GM12878 (cell line): Measurements from ENCODE around the gene MYL3. TPM values are rescaled to one million over a fixed set of nuclear protein-coding genes. Genes with fewer than 3 reads are reported as not detected.

ENCODE experiments used
- ATAC-seq: fragments of 200-7000 bp; cut with Tn5 transposase; 3 replicates; pipeline ENCODE4 v1.9.1; 2020; ENCODE audit warnings: mild to moderate bottlenecking, moderate library complexity
- BruUV-seq: library from RNA; stranded (reverse); fragments of 400-500 nt; replicated peaks from 2 replicates; lab custom pipeline; 2021; lab: Mats Ljungman, UMichigan
- CTCF ChIA-PET: fragments of 300-600 bp; sonication (Branson Sonifier 250); formaldehyde crosslinking; extraction: SDS; loops from one replicate; lab custom pipeline; 2021; ENCODE audit warnings: inconsistent platforms; lab: Yijun Ruan, JAX
- POLR2A ChIA-PET: fragments of 350-600 bp; formaldehyde crosslinking; extraction: SDS; loops from one replicate; lab custom pipeline; 2021; ENCODE audit warnings: inconsistent platforms; lab: Charles Lee
- RAD21 ChIA-PET: fragments of 300-600 bp; sonication (Branson Sonifier 250); formaldehyde crosslinking; loops from one replicate; lab custom pipeline; 2023; ENCODE audit warnings: antibody characterized with exemption; ENCODE audit not compliant: unreplicated experiment; lab: Charles Lee
- SMC1A ChIA-PET: fragments of 300-600 bp; sonication (Branson Sonifier 250); formaldehyde crosslinking; loops from one replicate; lab custom pipeline; 2023; ENCODE audit not compliant: unreplicated experiment, uncharacterized antibody; lab: Charles Lee
- DNase-seq: peaks from one replicate; pipeline ENCODE4 v3.0.0-alpha.2; 2011; ENCODE audit warnings: low read depth, low spot score
- FAIRE-seq: peaks from 3 replicates; lab custom pipeline; 2011; peaks lifted over from hg19 to GRCh38; lab: Jason Lieb, UNC
- H2AFZ ChIP-seq: 2 replicates; pipeline ENCODE4 v1.6.0; 2011; ENCODE audit warnings: low read depth, low read length, control low read depth; ENCODE audit not compliant: control insufficient read depth
- H3K27ac ChIP-seq: 2 replicates; pipeline ENCODE4 v1.5.1; 2011; ENCODE audit warnings: control low read depth; ENCODE audit not compliant: control insufficient read depth, insufficient read depth
- H3K27me3 ChIP-seq, 2 experiments: replicated peaks in 1 of 2; 2 replicates each; pipeline versions ENCODE4 v1.6.0 to v1.6.1; 2011; ENCODE audit warnings: low read length in 1 of 2; ENCODE audit not compliant: control insufficient read depth in 2 of 2, insufficient read depth in 2 of 2
- H3K36me3 ChIP-seq, 2 experiments: 2 replicates each; pipeline ENCODE4 v1.5.1; 2011; ENCODE audit warnings: low read length in 1 of 2; ENCODE audit not compliant: control insufficient read depth in 2 of 2, insufficient read depth in 2 of 2
- H3K4me1 ChIP-seq: 2 replicates; pipeline ENCODE4 v1.6.1; 2011; ENCODE audit warnings: mild to moderate bottlenecking, low read length, moderate library complexity, mixed read lengths; ENCODE audit not compliant: control insufficient read depth, insufficient read depth
- H3K4me2 ChIP-seq: 2 replicates; pipeline ENCODE4 v1.6.0; 2011; ENCODE audit warnings: control low read depth; ENCODE audit not compliant: control insufficient read depth, insufficient read depth
- H3K4me3 ChIP-seq: fragments of 200-600 bp; sonication (generic); 2 replicates; pipeline ENCODE4 v1.5.1; 2016
- H3K79me2 ChIP-seq: 2 replicates; pipeline ENCODE4 v1.6.0; 2011; ENCODE audit warnings: low read length; ENCODE audit not compliant: control insufficient read depth, insufficient read depth
- H3K9ac ChIP-seq: 2 replicates; pipeline ENCODE4 v1.8.0; 2011; ENCODE audit warnings: low read length, control low read depth, mixed read lengths; ENCODE audit not compliant: control insufficient read depth, insufficient read depth
- H3K9me3 ChIP-seq: replicated peaks from 3 replicates; pipeline ENCODE4 v1.5.1; 2011; ENCODE audit warnings: mild to moderate bottlenecking, low read length; ENCODE audit not compliant: control insufficient read depth, insufficient read depth
- H4K20me1 ChIP-seq: 2 replicates; pipeline ENCODE4 v1.6.0; 2011; ENCODE audit not compliant: control insufficient read depth, insufficient read depth
- ASH2L ChIP-seq: fragments of 300-600, 200-600 bp; sonication (generic); IDR thresholded peaks from 2 replicates; pipeline ENCODE4 v1.6.1; 2017; ENCODE audit warnings: low read depth, mild to moderate bottlenecking, borderline replicate concordance
- BMI1 ChIP-seq: fragments of 450-650 bp; IDR thresholded peaks from 2 replicates; pipeline ENCODE4 v1.6.1; 2016; ENCODE audit warnings: mild to moderate bottlenecking, moderate library complexity, borderline replicate concordance
- CBFB ChIP-seq: IDR thresholded peaks from 2 replicates; pipeline ENCODE4 v1.6.1; 2016; ENCODE audit warnings: antibody characterized with exemption, low read depth
- CEBPB ChIP-seq, 2 experiments: fragments of 150-350 bp in 1 of 2; IDR thresholded peaks; 2 replicates each; pipeline ENCODE4 v1.6.1; 2012 to 2014; ENCODE audit warnings: low read depth in 2 of 2, low read length in 2 of 2, borderline replicate concordance in 1 of 2, inconsistent platforms in 1 of 2
- GABPA ChIP-seq: IDR thresholded peaks from 2 replicates; pipeline ENCODE4 v1.6.1; 2014; ENCODE audit warnings: antibody characterized with exemption, low read depth, mild to moderate bottlenecking, inconsistent platforms
- HDAC2 ChIP-seq: fragments of 200-600 bp; sonication (generic); IDR thresholded peaks from 2 replicates; pipeline ENCODE4 v1.6.1; 2017
- IKZF2 ChIP-seq, 2 experiments: fragments of 450-650 bp; IDR thresholded peaks; 2 replicates each; pipeline ENCODE4 v1.6.1; 2017; ENCODE audit warnings: mild to moderate bottlenecking in 2 of 2, moderate library complexity in 2 of 2
- JUNB ChIP-seq: IDR thresholded peaks from 2 replicates; pipeline ENCODE4 v1.6.1; 2016; ENCODE audit warnings: antibody characterized with exemption, mild to moderate bottlenecking
- KAT2A ChIP-seq: conservative IDR thresholded peaks from 2 replicates; pipeline ENCODE4 v1.6.1; 2011; ENCODE audit warnings: low read depth, low read length; ENCODE audit not compliant: control insufficient read depth
- MTA2 ChIP-seq: fragments of 450-650 bp; IDR thresholded peaks from 2 replicates; pipeline ENCODE4 v1.6.1; 2016; ENCODE audit warnings: low read depth, mild to moderate bottlenecking, moderate library complexity
- NR2C1 ChIP-seq: fragments of 450-650 bp; IDR thresholded peaks from 2 replicates; pipeline ENCODE4 v1.6.1; 2017; ENCODE audit warnings: antibody characterized with exemption, mild to moderate bottlenecking, moderate library complexity
- NR2C2 ChIP-seq: IDR thresholded peaks from 2 replicates; pipeline ENCODE4 v1.6.1; 2011; ENCODE audit warnings: borderline replicate concordance, low read depth; ENCODE audit not compliant: control insufficient read depth, insufficient read length
- NR2F1 ChIP-seq: fragments of 450-650 bp; conservative IDR thresholded peaks from 2 replicates; pipeline ENCODE4 v1.6.1; 2017; ENCODE audit warnings: mild to moderate bottlenecking
- PAX8 ChIP-seq: fragments of 450-650 bp; IDR thresholded peaks from 2 replicates; pipeline ENCODE4 v1.6.1; 2017; ENCODE audit warnings: mild to moderate bottlenecking, moderate library complexity
- RBBP5 ChIP-seq: fragments of 200-600 bp; sonication (generic); conservative IDR thresholded peaks from 2 replicates; pipeline ENCODE4 v1.6.1; 2016
- SMC3 ChIP-seq: IDR thresholded peaks from 2 replicates; pipeline ENCODE4 v1.6.1; 2011; ENCODE audit warnings: low read length, improper control_type of control experiment, borderline replicate concordance
- TBL1XR1 ChIP-seq: IDR thresholded peaks from 2 replicates; pipeline ENCODE4 v1.6.1; 2012; ENCODE audit warnings: low read depth, low read length, improper control_type of control experiment
- TCF3 ChIP-seq: IDR thresholded peaks from 2 replicates; pipeline ENCODE4 v1.6.1; 2012; ENCODE audit warnings: low read depth, mild to moderate bottlenecking, low read length, borderline replicate concordance; ENCODE audit not compliant: insufficient read depth
- ZNF274 ChIP-seq: IDR thresholded peaks from one replicate; pipeline ENCODE4 v1.8.0; 2011; ENCODE audit not compliant: insufficient read length, insufficient read depth
- ZNF384 ChIP-seq: IDR thresholded peaks from 2 replicates; pipeline ENCODE4 v1.6.1; 2012; ENCODE audit warnings: low read depth, mild to moderate bottlenecking, low read length, improper control_type of control experiment, borderline replicate concordance
- WGBS: methylation state at CpG from one replicate; pipeline ENCODE4 v1.1.6; 2016; ENCODE audit warnings: low lambda C conversion rate; ENCODE audit not compliant: insufficient replicate concordance, insufficient coverage; ENCODE audit errors: missing lambda C conversion rate; 5-methylcytosine and 5-hydroxymethylcytosine counted together
- in situ Hi-C: fragments of 300-500 bp; cut with MboI; formaldehyde crosslinking; loops from 9 replicates; pipeline ENCODE4 v1.14.3; 2018; ENCODE audit warnings: mixed read lengths
- intact Hi-C: fragments of 100-400 bp; cut with micrococcal nuclease; formaldehyde crosslinking; loops from one replicate; pipeline ENCODE4 v1.14.2; 2022; ENCODE audit not compliant: unreplicated experiment
- polyA plus RNA-seq, 11 experiments: library from polyadenylated mRNA; depleted of rRNA in 4 of 11; unstranded in 6 of 11; stranded (reverse) in 5 of 11; fragments of >200 nt; fragmentation: Nextera tagmentation in 4 of 11; fragmentation: Illumina TruSeq in 1 of 11; extraction: Ambion mirVana in 4 of 11; extraction: Trizol in 1 of 11; gene quantifications; 1 replicate in 1 of 11; 2 replicates in 10 of 11; pipeline versions ENCODE4 v1.2.1 to v1.2.3, GENCODE V29; 2011 to 2016; ENCODE audit warnings: inconsistent platforms in 2 of 11, missing spikeins in 2 of 11, low read depth in 1 of 11
- total RNA-seq, 4 experiments: library from RNA; depleted of rRNA in 3 of 4; stranded (reverse); fragments of >200 nt in 3 of 4; fragmentation: Illumina TruSeq in 1 of 4; extraction: Trizol in 1 of 4; gene quantifications; 2 replicates each; pipeline versions ENCODE4 v1.2.1 to v1.2.3, GENCODE V29; 2013 to 2021

The MYL3 gene
- total and polyA plus RNA-seq, 10 of the 15 experiments (the other 5 are each of a cell fraction or from before 2014, with no cell fraction given): 0.40 TPM; not detected in 9

DNA sequence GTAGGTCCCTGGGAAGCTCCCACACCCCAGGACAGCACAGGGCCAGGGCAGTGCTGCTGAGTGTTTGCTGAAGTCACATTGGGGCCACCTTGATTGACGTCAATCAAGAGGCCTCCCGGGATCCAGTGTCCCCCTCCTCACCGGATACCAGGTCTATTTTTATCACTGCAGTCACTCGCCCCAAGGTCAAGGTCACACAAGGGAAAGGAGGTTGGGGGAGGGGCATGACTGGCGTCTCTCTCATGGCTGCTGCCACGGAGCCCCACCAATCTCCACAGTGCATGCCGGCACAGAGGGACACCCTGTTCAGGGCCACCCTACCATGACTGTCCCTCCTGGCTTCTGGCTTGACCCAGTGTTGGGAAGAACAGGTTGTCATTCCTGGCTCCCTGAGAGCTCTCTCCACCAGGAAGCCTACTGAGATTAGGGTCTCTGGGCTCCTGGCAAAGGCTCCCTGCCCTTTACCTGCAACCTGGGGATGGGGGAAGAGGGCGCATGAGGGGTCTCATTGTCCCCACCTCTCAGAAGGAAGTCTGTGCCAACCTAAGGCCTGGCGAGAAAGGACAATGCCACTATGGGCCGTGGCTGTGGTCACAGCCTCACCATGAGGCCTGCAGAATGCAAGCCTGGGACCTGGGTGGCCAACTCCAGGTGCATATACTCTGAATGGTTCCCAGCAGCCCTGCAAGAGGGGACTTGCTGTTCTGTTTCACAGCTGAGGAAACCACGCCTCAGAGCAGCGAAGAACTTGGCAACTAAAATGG, 1.5 kb downstream of the MYL3 start:
- intact Hi-C loops: no loop called here
- ATAC-seq: no peak

DNA sequence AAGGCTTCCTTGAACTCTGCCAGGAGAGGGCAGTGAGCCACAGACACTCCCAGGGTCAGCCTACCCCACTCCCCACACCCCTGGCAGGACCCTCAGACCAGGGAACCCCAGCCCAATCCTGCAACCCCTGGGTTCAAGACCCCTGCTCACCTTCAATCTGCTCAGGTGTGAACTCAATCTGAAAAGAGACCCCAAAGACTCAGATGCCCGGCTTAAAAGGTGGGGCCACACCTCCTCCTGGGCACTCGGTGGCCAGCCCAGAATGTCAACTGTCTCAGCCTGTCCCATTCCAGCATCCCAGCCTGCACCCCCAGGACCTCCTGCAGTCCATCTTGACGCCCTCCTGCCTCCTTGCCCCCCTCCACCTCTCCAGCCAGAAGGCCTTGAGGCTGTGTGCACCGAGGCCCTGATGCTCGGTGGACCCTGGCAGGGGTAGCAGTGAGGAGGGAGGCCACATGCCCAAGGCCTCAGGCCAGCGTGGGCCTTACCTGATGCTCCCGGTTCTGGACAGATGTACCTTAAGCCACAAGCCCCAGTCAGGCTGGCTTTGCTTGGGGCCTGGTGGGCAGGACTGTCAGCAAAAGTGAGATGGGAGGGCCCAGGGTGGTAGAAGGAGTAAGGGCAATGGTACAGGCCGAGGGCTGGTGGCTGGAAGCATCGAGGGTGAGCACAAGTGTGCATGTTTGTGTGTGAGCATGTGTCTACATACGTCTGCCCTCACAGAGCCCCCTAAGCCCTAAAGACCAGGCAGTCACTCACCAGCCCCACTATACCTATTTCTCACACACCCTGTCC, 2.2 kb downstream of the MYL3 start:
- H2AFZ ChIP-seq: no peak overlapping the region
- RAD21 ChIA-PET: no interaction called here
- whole genome bisulfite sequencing: 18% methylated on average over 10 of the region's 10 CpGs
- SMC1A ChIA-PET: no interaction called here
- ATAC-seq (no peak), DNase-seq (no peak), FAIRE-seq (no peak)
- no peaks in the 10 kb centered on the region for H3K9me3 ChIP-seq
- no peak overlapping the region for H3K4me3 ChIP-seq
- no TSS peak for BruUV-seq
- no peaks in the 10 kb centered on the region; a peak in 1 of 4 replicates for H3K27me3 ChIP-seq
- no peak overlapping the region for H3K4me2 ChIP-seq
- POLR2A ChIA-PET: no interaction called here
- no peak overlapping the region for H3K27ac ChIP-seq
- CTCF ChIA-PET: interaction anchor here (0.6 to 1.8 kb wide), 2 partner anchors 49 to 92 kb away, joined by 3 to 4 read pairs; no protein-coding TSS in a partner anchor
- no peaks in the 10 kb centered on the region for H3K36me3 ChIP-seq
- intact Hi-C loops (no loop called here), in situ Hi-C loops (no loop called here)
- H4K20me1 ChIP-seq: no peaks in the 10 kb centered on the region
- no peaks in the 10 kb centered on the region for H3K4me1 ChIP-seq
- no peak overlapping the region for H3K9ac ChIP-seq
- H3K79me2 ChIP-seq: no peaks in the 10 kb centered on the region
- TF ChIP-seq TCF3 (no peak), PAX8 (no peak), BMI1 (no peak), RBBP5 (no peak), ZNF384 (no peak), ZNF274 (no peak), NR2C1 (no peak), CEBPB (IDR thresholded peaks at IDR 0.05; ENCODE audit: borderline replicate concordance in 1 of 2, low read depth in 2 of 2, low read length in 2 of 2) (no peak), HDAC2 (no peak), SMC3 (no peak), MTA2 (no peak), ASH2L (no peak), JUNB (no peak), CBFB (no peak), NR2C2 (no peak), IKZF2 (IDR thresholded peaks at IDR 0.05) (no peak), TBL1XR1 (no peak), GABPA (no peak)

More for the DNA sequence above, 1.5 kb downstream of the MYL3 start:
- WGBS: 44% methylated on average over 12 of the region's 12 CpGs
- RAD21 ChIA-PET: no interaction called here
- POLR2A ChIA-PET: no interaction called here
- Histone ChIP-seq H4K20me1 (no peaks in the 10 kb centered on the region), H2AFZ (no peak overlapping the region), H3K9me3 (no peaks in the 10 kb centered on the region), H3K4me2 (no peak overlapping the region), H3K4me1 (no peaks in the 10 kb centered on the region), H3K27me3 (no peaks in the 10 kb centered on the region), H3K4me3 (no peak overlapping the region), H3K27ac (no peak overlapping the region), H3K36me3 (no peaks in the 10 kb centered on the region), H3K79me2 (no peaks in the 10 kb centered on the region), H3K9ac (no peak overlapping the region)
- DNase-seq (no peak), FAIRE-seq (no peak)
- in situ Hi-C loops: no loop called here
- SMC1A ChIA-PET: no interaction called here
- TF ChIP-seq KAT2A (no peak), NR2F1 (peak; percentile 43; the same call in 1 of the 2 replicates)
- no TSS peak for BruUV-seq
- CTCF ChIA-PET: interaction anchor here (0.6 to 1.8 kb wide), 5 partner anchors 12 to 156 kb away, joined by 3 to 5 read pairs (median 3); no protein-coding TSS in a partner anchor
